Stimulated activated CD4-positive, alpha-beta T cell treated with anti-CD3 and anti-CD28 coated beads, Interleukin-15, amount 100 ng/mL, for 1 hour (primary cell): ENCODE measurements around the gene GRIK1.
A peak's percentile ranks its signal among the peaks of the same experiment; 100 is the strongest.

Experiments
- DNase-seq, 2 donors: peaks; one replicate each; pipeline ENCODE4 v3.0.0-alpha.2; 2020; ENCODE audit warnings: low read depth in 1 of 2, low spot score in 1 of 2

The GRIK1 gene

GRCh38 chr21:29914326-29914725 lies 25.5 kb downstream of the GRIK1 start:
- DNase-seq: no peak

GRCh38 chr21:29909571-29909970 lies 30.2 kb downstream of the GRIK1 start:
- DNase-seq: no peak

GRCh38 chr21:29904359-29905282 lies 35.2 kb downstream of the GRIK1 start:
- DNase-seq: no peak

- no peak for DNase-seq
These were observed 42.9 kb downstream of the GRIK1 start for GRCh38 chr21:29896884-29897283.

- DNase-seq: no peak
These were observed 46.1 kb downstream of the GRIK1 start for GRCh38 chr21:29893687-29894086.

GRCh38 chr21:29892379-29892778 lies 47.4 kb downstream of the GRIK1 start:
- DNase-seq: no peak

- no peak for DNase-seq
These were observed 51.4 kb downstream of the GRIK1 start for GRCh38 chr21:29888437-29888836.

- no peak for DNase-seq
These were observed 52.3 kb downstream of the GRIK1 start for GRCh38 chr21:29887313-29888009.

- no peak for DNase-seq
These were observed 54.3 kb downstream of the GRIK1 start for GRCh38 chr21:29885491-29885890.

GRCh38 chr21:29875873-29876272 lies 63.9 kb downstream of the GRIK1 start:
- DNase-seq: no peak

GRCh38 chr21:29875036-29875716 lies 64.6 kb downstream of the GRIK1 start:
- DNase-seq: no peak

GRCh38 chr21:29873908-29874307 lies 65.9 kb downstream of the GRIK1 start:
- DNase-seq: no peak

- no peak for DNase-seq
These were observed 69.0 kb downstream of the GRIK1 start for GRCh38 chr21:29870814-29871213.

- no peak for DNase-seq
These were observed 72.0 kb downstream of the GRIK1 start for GRCh38 chr21:29867796-29868195.

- DNase-seq: no peak
These were observed 79.5 kb downstream of the GRIK1 start for GRCh38 chr21:29860346-29860745.

- no peak for DNase-seq
These were observed 82.6 kb downstream of the GRIK1 start for GRCh38 chr21:29857150-29857549.

- no peak for DNase-seq
These were observed 85.0 kb downstream of the GRIK1 start for GRCh38 chr21:29854795-29855194.

- no peak for DNase-seq
These were observed 88.2 kb downstream of the GRIK1 start for GRCh38 chr21:29851611-29852010.

- DNase-seq: peak in 1 of 2 donors; percentile 1
These were observed 90.0 kb downstream of the GRIK1 start for GRCh38 chr21:29849735-29850176.

GRCh38 chr21:29843804-29844203 lies 96.0 kb downstream of the GRIK1 start:
- no peak for DNase-seq

- no peak for DNase-seq
These were observed 105.2 kb downstream of the GRIK1 start for GRCh38 chr21:29834617-29835016.

GRCh38 chr21:29832217-29832616 lies 107.6 kb downstream of the GRIK1 start:
- DNase-seq: no peak
